Measurements from ENCODE around the gene UGT2A3.
"Not testable (repeated sequence)": the region's sequence is repeated elsewhere in the genome, so short reads cannot be mapped to it uniquely, and the experiment has no call there.

GRCh38 chr4:68959085-68959484, 7.5 kb upstream of the UGT2A3 start:
- not testable (repeated sequence) for TF ChIP-seq CTCF, POLR2AphosphoS5, POLR2A, EP300 (IDR thresholded peaks at IDR 0.05)

Measured in sigmoid colon (tissue), 4 donors.